NT2/D1 (cell line): ENCODE results near the gene MYMX.

Source experiments
- SUZ12 ChIP-seq: IDR thresholded peaks from 2 replicates; pipeline ENCODE4 v1.6.1; 2011; ENCODE audit not compliant: insufficient read length, insufficient read depth; ENCODE audit errors: extremely low read depth
- YY1 ChIP-seq: IDR thresholded peaks from 2 replicates; pipeline ENCODE4 v1.6.1; 2011; ENCODE audit not compliant: insufficient read length, insufficient read depth
- ZNF274 ChIP-seq: IDR thresholded peaks from 2 replicates; pipeline ENCODE4 v1.6.1; 2011; ENCODE audit warnings: mild to moderate bottlenecking, low read depth, low read length

- TF ChIP-seq ZNF274 (no peak), SUZ12 (no peak), YY1 (no peak)
Measured at GRCh38 chr6:44222486-44223318, 6.0 kb downstream of the MYMX start.
